Spleen (tissue), 7 donors: ENCODE results near the gene S100A4.
"Not testable (repeated sequence)": the region's sequence is repeated elsewhere in the genome, so short reads cannot be mapped to it uniquely, and the experiment has no call there.

Experiments used
- CTCF ChIP-seq, 11 experiments: fragments of 200-600 bp in 7 of 11; fragments of 450-650 bp in 4 of 11; sonication (generic) in 4 of 11; IDR thresholded peaks in 8 of 11; conservative IDR thresholded peaks in 3 of 11; 1 replicate in 7 of 11; 2 replicates in 4 of 11; pipeline versions ENCODE4 v1.4.0 to v1.8.0; 2016 to 2021; ENCODE audit warnings: antibody characterized with exemption in 11 of 11, inconsistent platforms in 4 of 11, mild to moderate bottlenecking in 1 of 11
- POLR2A ChIP-seq, 3 donors: fragments of 450-650 bp; IDR thresholded peaks; one replicate each; pipeline ENCODE4 v1.5.1; 2017; ENCODE audit warnings: antibody characterized with exemption in 3 of 3, mild to moderate bottlenecking in 1 of 3
- POLR2AphosphoS5 ChIP-seq, 3 donors: sonication (generic); formaldehyde crosslinking; IDR thresholded peaks; one replicate each; pipeline ENCODE4 v1.5.1; 2017; ENCODE audit warnings: antibody characterized with exemption in 3 of 3
- donor health status: DM: no; HTN: no; CAD: no; lungs with moderate emphysema.
- donor health status: DM: no; HTN: no; CAD: no.
- donor health status: DM: no; HTN: no; CAD: no.

GRCh38 chr1:153522353-153523048 is 23.1 kb downstream of the S100A4 start:
- not testable (repeated sequence) for TF ChIP-seq CTCF (IDR thresholded peaks at IDR 0.05 in 8 of 11, conservative IDR thresholded peaks at IDR 0.05 in 3 of 11); POLR2AphosphoS5 (IDR thresholded peaks at IDR 0.05); POLR2A (IDR thresholded peaks at IDR 0.05)
